WTC11 (cell line): Measurements from ENCODE around the gene COA1.

ENCODE experiments used
- CTCF ChIP-seq: fragments of 200-600 bp; IDR thresholded peaks from 2 replicates; pipeline ENCODE4 v1.8.0; 2022; ENCODE audit warnings: antibody characterized with exemption
- FOXP4 ChIP-seq: sonication (generic); formaldehyde crosslinking; IDR thresholded peaks from 2 replicates; pipeline ENCODE4 v1.8.0; 2022; ENCODE audit warnings: mild to moderate bottlenecking, missing genetic modification reagents
- NR1H2 ChIP-seq: sonication (generic); formaldehyde crosslinking; IDR thresholded peaks from 2 replicates; pipeline ENCODE4 v1.9.0; 2021; ENCODE audit warnings: mild to moderate bottlenecking, moderate library complexity, missing genetic modification reagents
- NR2C2 ChIP-seq: sonication (generic); formaldehyde crosslinking; IDR thresholded peaks from 2 replicates; pipeline ENCODE4 v1.8.0; 2022; ENCODE audit warnings: mild to moderate bottlenecking, missing genetic modification reagents
- ZNF121 ChIP-seq: sonication (generic); formaldehyde crosslinking; IDR thresholded peaks from 2 replicates; pipeline ENCODE4 v1.8.0; 2023; ENCODE audit warnings: missing genetic modification reagents
- ZSCAN18 ChIP-seq: fragments of 250-450 bp; sonication (Bioruptor Pico); IDR thresholded peaks from 2 replicates; pipeline ENCODE4 v2.1.2; 2022; ENCODE audit warnings: mild to moderate bottlenecking, moderate library complexity

DNA sequence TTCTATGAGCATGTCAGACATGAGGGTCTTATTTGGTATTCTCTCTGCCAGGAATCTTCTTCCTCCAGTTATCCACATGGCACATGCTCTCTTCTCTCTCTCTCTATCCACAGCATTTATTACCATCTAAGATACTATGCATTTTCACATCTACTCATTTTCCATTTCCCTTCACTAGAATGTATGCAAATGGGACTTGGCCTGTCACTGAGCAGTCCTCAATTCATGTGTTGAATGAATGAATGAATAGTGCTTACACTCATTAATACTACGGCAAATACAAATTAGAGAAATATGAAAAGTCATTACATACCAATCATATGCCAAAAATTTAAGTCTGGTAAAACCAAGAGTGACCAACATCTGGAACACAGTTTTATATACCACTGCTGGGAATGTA, 34.0 kb downstream of the COA1 start:
- TF ChIP-seq FOXP4 (CRISPR knock-in tag) (no peak), ZSCAN18 (CRISPR knock-in tag) (no peak), NR2C2 (CRISPR knock-in tag) (no peak), CTCF (no peak), ZNF121 (CRISPR knock-in tag) (no peak), NR1H2 (CRISPR knock-in tag) (no peak)
